Anterior cingulate cortex (tissue), 58 donors: ENCODE results near the gene HBA1.
"Not testable (repeated sequence)": the region's sequence is repeated elsewhere in the genome, so short reads cannot be mapped to it uniquely, and the experiment has no call there.

Experiments used
- DNase-seq, 58 donors: peaks; one replicate each; lab custom pipeline; 2025; lab: John Stamatoyannopoulos, UW

The HBA1 gene

GRCh38 chr16:159136-159849, 17.2 kb upstream of the HBA1 start:
- DNase-seq: no peak

GRCh38 chr16:160242-160641, 16.2 kb upstream of the HBA1 start:
- DNase-seq: not testable (repeated sequence)

- no peak for DNase-seq
These were observed 15.7 kb upstream of the HBA1 start for GRCh38 chr16:160691-161190.

GRCh38 chr16:162271-162991, 14.0 kb upstream of the HBA1 start:
- DNase-seq: no peak

GRCh38 chr16:163139-163538, 13.3 kb upstream of the HBA1 start:
- not testable (repeated sequence) for DNase-seq

- DNase-seq: not testable (repeated sequence)
These were observed 12.8 kb upstream of the HBA1 start for GRCh38 chr16:163696-164095.

- DNase-seq: not testable (repeated sequence)
These were observed 12.2 kb upstream of the HBA1 start for GRCh38 chr16:164134-164823.

GRCh38 chr16:164827-165538, 11.5 kb upstream of the HBA1 start:
- no peak for DNase-seq

GRCh38 chr16:165539-166374, 10.7 kb upstream of the HBA1 start, which contains the start of gene HBM:
Gene HBM, plus strand, starts transcription at chr16:165978. Its CDS starts 20 bp downstream, at chr16:165998.
- DNase-seq: no peak

GRCh38 chr16:166375-167121, 9.9 kb upstream of the HBA1 start:
- no peak for DNase-seq

GRCh38 chr16:167122-167690, 9.3 kb upstream of the HBA1 start:
- no peak for DNase-seq

- DNase-seq: no peak
These were observed 8.1 kb upstream of the HBA1 start for GRCh38 chr16:168424-168823.

GRCh38 chr16:169014-169413, 7.5 kb upstream of the HBA1 start:
- DNase-seq: no peak

GRCh38 chr16:170088-170507, 6.4 kb upstream of the HBA1 start:
- DNase-seq: not testable (repeated sequence)

- DNase-seq: no peak
These were observed 5.7 kb upstream of the HBA1 start for GRCh38 chr16:170788-171187.

- not testable (repeated sequence) for DNase-seq
These were observed 4.0 kb upstream of the HBA1 start, which contains the start of gene HBA2 for GRCh38 chr16:172374-172941. Gene HBA2, plus strand, starts transcription at chr16:172876. Its CDS starts 37 bp downstream, at chr16:172913.

GRCh38 chr16:173211-173854, 3.1 kb upstream of the HBA1 start:
- not testable (repeated sequence) for DNase-seq
